DOHH2 (cell line): ENCODE data around the gene DOCK1.

ENCODE experiments used
- CTCF ChIP-seq: fragments of 200-600 bp; sonication (generic); IDR thresholded peaks from one replicate; pipeline ENCODE4 v1.5.1; 2014; ENCODE audit warnings: antibody characterized with exemption, mild to moderate bottlenecking, low read depth, low read length; ENCODE audit not compliant: poor library complexity, severe bottlenecking
- EZH2phosphoT487 ChIP-seq: fragments of 200-600 bp; sonication (generic); IDR thresholded peaks from 2 replicates; pipeline ENCODE4 v1.6.1; 2017; ENCODE audit warnings: borderline replicate concordance, mild to moderate bottlenecking, antibody characterized with exemption, low read length, moderate library complexity, mixed read lengths

- no peak for TF ChIP-seq CTCF
- no peak for TF ChIP-seq EZH2phosphoT487
These were observed 12.7 kb upstream of the DOCK1 start for GRCh38 chr10:126892226-126893175.
